GM11168 (cell line): ENCODE results near the gene CUL1.

Experiments used
- in situ Hi-C: fragments of 300-500 bp; cut with MboI; formaldehyde crosslinking; loops from one replicate; pipeline ENCODE4 v1.12.0; 2022; ENCODE audit warnings: low sequenced_read_pairs; ENCODE audit not compliant: unreplicated experiment

CUL1 gene

DNA sequence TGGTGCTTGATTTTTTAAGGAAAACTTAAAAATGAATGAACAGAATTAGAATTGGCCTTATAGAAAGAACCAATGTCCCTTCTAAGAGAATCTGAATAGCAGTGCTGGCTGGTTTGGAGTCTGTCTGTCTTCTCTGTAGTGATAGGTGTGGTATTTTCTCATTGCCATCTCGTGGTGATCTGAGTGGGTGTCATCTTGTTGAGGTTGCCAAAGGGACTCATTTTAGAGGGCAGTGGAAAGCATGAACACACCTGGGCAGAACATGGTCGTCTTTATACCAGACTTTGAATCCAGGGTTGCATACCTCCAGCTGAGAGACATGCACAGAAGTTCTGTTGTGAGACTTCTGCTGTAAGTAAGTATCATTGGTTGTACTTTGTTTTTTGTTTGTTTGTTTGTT, 15.8 kb downstream of the CUL1 start:
- in situ Hi-C loops = no loop called here

DNA sequence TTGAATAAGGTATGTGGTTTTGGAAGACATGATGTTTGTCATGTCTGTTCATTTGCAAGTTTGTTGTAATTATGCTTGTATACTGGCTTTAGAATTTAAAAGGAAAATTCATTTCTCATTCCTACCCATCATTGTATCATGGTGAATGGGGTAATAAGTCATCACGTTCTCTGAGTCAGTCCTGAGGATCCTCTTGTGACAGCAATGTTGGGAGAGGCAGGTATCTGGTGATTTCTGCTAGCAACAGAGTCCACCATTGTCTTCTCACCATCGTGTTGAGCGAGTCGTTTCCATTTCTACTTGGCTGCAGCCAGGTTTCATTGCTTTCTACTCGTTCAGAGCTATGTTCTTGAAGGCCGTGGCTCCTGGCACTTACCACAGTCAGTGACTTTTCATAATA, 16.3 kb downstream of the CUL1 start:
- in situ Hi-C loops = no loop called here

DNA sequence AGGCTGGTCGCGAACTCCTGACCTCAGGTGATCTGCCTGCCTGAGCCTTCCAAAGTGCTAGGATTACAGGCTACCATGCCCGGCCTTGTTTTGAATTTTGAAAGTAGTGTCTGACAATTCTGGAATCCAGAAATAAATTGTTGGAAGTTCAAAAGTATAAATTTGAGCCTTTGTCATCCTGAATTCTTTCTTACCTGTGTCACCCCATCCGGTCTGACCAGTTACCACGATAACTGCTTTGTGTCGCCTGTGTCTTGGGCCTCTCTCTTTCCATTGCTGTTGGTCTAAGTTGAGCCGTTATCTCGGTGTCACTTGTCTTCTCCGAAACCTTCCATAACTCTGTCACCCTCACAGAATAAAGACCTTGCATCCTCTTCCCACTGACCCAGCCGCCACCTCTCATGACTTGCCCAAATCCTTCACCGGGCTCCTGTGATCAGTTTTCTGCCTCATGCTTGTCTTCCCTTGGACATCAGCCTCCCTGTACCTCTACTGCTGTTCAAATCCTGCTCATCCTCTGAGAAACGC, 18.6 kb downstream of the CUL1 start:
- in situ Hi-C loops = no loop called here

DNA sequence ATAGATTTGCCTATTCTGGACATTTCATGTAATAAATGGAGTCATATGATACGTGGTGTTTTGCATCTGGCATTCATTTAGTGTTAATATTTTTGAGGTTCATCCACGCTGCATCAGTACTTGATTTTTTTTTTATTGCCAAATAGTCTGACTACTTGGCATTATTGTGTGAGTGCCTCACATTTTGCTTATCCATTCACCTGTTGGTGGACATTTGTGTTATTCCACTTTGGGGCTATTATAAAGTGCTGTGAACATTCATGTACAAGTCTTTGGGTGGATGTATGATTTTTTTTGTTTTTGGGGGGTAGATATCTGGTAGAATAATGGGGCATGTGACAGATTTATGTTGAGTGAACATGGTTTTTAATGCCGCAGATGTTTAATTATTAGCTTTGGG, 19.7 kb downstream of the CUL1 start:
- in situ Hi-C loops = no loop called here

DNA sequence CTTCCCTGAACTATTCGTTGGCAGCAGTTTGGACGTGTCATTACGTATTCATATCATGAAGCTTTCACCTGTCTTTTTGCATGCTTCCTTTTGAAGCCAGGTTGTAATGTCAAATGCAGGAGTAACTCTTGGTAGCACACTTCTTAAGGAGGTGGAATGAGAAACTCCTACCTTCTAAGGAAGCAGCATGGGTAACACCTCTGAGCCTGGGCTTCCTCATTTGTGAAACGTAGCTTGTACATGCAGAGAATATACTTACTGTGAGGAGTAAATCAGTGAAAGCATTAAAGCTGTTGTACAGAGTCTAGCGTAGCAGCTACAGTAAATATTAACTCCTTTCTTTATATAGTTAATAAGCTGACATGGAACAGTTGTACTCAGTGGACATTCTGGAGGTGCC, 21.1 kb downstream of the CUL1 start:
- in situ Hi-C loops = no loop called here

DNA sequence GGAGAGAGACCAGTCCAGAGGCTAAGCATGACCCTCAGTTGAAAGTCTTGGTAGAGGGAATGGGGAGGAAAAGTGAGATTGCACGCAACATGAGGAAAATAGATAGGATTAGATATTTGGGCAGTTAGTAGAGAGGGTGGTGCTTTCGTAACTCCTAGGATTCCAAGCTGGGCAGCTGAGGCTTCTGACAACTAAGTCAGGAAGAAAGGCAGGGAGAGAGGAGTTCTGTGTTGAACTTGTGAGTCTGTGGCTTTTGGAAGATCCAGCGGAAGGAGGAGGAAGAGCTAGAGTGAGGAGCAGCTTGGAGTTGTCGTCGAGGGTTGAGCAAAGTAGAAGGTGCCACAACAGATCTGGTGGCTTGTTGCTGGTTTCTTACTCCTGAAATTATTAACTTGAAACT, 21.8 kb downstream of the CUL1 start:
- in situ Hi-C loops = no loop called here

DNA sequence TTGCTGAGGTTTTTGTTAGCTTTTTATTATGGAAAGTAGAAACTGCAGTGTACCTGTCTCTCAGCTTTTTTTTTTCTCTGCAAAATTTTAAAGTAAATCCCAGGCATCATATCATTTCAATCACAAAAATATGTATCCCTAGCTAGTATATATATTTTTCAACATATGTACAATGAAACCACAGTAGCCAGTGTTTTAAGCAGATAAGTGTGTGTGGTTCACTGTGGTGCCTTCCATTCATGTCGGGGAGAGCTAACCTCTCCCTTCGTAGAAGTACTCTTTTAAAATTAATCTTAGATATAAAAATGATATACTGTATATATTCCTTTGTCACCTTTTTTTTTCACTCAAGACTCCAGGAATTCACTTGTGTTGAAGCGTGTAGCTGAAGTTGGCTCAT, 22.7 kb downstream of the CUL1 start:
- in situ Hi-C loops = no loop called here

DNA sequence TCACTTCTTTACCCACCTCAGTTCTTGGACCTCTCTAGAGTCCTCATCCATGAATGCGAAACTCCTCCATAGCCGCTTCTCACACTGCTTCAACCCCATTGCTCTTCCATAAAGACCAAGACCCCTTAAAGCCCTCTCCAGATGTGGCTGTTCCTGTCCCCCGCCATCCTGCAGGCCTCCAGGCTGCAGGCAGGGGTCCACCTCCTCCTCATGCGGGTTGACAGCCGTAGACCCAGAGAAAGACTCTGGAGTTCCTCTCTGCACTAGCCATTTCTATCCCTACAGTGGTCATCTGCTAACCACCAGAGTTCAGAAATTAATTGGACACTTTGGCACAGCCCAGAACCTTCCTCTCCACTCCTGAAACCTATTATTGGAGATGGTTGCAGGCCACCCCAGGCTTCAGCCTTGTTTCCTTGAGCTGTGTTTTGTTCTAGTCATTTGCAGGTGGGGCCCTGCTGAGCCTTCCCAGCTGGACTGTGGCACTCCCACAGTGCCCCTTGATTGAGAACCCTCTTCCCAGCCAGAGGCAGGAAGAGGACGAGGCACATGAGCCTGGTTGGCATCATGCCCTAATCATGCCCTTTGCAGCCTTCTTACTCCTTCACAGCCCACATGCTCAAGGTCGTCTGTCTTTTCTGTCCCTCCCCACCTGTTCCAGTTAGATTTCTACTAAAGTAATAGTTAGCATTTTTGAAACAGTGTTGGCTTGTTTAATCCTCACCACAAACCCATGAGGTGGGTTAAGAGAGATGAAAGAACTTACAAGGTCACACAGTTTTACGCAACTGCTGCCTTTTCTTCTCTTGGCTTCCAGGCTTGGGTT, 23.9 kb downstream of the CUL1 start:
- in situ Hi-C loops = no loop called here

DNA sequence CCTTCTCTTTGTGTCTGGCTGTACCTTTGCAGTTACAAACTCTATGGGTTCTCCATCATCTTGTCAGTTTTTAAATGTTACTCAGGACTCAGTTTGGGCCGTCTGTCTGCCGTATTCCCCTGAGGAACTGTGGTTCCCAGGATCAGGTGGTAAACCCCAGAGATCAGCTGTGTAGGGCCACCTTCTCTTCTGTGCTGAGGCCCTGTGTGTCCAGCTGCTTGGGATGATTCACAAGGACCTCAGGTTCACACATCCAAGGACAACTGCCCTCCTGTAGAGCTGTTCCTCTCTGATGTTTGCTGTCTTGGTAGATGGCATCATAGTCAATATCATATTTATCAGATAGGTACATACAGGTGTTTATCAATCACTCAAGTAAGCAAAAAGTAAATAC, 24.5 kb downstream of the CUL1 start:
- in situ Hi-C loops = no loop called here

DNA sequence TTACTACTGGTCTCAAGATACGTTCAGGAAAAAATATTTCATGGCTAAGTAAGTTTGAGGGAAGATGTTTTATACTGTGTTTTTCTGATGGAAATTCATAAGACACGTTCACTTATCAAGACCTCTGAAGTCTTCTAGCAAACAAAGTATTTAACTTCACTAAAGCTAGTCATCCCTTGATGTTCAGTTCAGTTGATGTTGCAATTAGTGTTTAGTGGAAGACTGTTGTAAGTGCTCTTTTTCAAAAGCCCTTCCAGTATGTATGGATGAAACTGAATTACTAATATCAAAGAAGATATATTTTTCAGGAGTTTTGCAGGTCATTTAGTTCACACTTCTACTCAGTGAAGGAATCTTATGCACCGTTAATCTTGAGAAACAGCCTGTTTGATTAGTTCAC, 25.1 kb downstream of the CUL1 start:
- in situ Hi-C loops = no loop called here

DNA sequence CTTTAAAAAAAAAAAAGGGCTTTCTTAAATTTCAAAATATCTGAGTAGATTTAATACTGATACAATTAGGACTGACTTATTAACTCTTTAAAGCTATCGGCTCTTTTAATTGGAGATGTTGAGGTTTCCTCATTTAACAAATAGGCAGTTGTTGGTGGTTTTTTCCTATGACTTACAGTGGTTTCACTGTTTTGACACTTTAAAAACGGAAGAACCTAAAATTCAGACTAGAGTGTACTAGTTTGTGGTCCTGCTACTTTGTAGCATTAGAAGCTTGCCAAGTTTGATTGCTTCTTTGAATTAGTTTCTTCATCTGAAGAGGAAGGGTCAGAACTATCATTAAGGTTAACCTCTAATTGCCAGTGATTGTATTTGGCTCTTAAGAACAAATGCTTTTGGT, 27.7 kb downstream of the CUL1 start:
- in situ Hi-C loops = no loop called here

DNA sequence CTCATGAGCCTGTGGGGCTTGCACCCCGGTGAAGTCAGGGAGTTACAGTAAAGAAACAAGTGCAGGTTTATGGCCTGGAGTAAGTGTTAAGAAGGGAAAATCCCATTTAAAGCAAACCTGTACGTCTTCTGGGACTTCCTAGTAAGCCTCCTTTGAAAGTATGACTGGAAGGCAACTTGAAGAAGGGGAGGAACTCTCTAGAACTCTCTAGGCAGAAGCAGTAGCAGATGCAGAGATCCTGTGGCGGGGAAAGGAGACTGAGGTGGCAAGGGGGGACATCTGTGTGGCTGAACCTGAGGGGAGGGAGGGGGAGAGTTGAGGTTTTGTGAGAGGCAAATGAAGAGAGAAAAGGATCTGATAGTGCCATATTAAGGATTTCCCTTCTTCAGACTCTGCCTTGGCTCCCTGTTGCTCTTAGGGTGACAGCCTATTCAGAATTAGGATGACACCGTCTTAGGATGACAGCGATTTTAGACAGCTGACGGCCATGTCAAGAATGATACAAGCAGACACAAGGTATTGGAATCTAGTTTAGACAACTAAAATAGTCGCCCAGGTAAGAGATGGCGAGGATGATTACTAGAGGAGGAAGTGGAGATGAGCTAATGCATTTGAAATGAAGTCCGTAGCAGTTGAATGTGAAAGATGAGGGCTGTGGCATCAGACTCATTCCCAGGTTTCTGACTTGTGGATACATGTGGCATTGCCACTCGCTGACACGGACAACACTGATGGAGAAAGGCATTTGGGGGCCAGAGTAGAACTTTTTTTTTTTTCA, 29.0 kb downstream of the CUL1 start:
- in situ Hi-C loops = no loop called here

DNA sequence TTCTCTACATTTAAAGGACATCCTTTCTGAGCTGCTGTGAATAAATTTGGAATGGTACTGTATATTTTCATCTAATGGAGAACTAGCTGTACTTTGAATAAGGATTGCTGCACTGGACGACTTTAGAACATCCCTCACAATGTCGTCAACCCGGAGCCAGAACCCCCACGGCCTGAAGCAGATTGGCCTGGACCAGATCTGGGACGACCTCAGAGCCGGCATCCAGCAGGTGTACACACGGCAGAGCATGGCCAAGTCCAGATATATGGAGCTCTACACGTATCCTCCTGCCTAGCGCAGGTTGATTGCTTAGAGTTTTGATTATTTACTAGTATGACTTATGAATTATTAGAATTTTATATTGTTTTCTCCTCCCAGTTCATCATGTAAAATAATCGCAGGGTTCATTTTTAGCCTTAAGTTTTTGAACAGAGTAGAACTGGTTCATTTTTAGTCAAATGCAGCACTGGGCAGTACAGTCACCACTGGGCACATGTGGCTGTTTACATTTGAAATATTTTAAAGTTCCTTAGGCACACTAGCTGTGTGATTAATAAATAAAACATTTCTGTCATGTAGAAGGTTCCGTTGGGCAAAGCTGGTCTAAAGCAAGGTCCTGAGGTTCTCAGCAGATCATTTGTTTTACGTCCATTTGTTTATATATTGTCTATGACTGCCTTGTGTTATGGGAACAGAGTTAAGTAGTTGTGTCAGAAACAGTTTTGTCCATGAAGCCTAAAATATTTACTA, 31.5 kb downstream of the CUL1 start:
- in situ Hi-C loops = no loop called here

DNA sequence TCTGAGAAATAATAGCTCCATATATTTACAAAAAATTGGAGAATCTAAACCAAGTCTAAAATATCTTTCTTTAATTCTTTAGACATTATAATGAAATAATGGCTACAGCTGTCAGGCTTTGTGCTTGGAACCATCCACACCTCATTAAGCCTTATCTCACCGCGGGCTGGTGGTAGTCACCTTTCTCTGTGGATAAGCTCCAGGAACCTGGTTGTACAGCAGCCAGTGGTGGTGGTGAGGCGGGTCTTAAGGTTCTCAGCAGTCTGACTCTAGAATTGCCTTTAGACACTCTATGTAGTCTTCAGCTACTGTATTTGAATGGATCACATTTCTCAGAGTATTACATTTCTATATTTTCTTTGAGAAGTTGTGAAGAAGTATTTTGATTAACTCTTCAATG, 34.2 kb downstream of the CUL1 start:
- in situ Hi-C loops = no loop called here

DNA sequence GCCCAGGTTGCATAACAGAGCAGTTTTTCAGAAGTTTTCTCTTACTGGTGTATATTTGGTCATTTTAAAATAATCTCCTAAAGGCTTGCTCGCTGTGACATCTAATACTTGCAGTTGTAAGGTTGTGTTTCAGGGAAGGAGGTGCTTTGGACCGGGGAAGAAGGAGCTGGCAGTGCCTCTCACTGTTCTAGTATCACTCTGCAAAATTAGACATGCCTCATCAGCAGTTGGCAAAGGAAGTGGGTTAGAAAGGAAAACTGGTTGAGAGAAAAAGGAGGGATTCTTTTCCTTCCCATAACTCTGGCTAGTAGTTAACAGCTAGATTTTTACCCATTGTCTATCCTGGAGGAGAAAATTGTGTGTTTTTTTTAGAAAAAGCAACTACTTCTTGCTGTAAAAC, 34.8 kb downstream of the CUL1 start:
- in situ Hi-C loops = no loop called here

DNA sequence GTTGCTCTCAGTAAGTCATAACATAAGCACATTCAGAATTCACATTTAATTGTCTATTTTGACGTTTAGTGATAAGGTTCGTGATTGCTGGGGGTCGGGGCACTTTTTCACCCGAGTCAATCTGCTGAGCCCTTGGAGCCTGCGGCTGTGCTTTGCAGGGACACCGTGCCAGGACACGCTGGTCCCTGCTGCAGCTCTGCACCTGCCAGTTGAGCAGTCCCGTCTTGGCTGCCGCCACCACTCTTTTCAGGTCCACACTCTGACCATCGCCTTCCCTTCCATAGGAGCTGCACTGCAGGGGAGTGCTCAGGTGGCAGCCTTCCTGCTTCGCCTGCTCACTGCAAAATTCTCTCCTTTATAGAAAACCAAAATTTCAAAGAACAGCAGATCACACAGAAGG, 36.4 kb downstream of the CUL1 start:
- in situ Hi-C loops = no loop called here

DNA sequence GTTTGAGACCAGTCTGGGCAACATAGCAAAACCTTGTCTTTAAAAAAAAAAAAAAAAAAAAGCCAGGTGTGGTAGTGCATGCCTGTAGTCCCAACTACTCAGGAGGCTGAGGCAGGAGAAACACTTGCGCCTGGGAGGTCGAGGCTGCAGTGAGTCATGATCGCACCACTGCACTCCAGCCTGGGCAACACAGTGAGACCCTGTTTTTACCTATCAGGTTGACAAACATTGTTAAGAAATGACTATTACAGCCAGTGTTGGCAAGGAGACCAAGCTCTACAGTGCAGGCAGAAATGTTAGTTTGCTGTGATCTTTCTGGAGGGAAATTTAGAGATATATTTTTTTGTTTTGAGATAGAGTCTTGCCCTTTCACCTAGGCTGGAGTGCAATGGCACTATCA, 37.3 kb downstream of the CUL1 start:
- in situ Hi-C loops = no loop called here

DNA sequence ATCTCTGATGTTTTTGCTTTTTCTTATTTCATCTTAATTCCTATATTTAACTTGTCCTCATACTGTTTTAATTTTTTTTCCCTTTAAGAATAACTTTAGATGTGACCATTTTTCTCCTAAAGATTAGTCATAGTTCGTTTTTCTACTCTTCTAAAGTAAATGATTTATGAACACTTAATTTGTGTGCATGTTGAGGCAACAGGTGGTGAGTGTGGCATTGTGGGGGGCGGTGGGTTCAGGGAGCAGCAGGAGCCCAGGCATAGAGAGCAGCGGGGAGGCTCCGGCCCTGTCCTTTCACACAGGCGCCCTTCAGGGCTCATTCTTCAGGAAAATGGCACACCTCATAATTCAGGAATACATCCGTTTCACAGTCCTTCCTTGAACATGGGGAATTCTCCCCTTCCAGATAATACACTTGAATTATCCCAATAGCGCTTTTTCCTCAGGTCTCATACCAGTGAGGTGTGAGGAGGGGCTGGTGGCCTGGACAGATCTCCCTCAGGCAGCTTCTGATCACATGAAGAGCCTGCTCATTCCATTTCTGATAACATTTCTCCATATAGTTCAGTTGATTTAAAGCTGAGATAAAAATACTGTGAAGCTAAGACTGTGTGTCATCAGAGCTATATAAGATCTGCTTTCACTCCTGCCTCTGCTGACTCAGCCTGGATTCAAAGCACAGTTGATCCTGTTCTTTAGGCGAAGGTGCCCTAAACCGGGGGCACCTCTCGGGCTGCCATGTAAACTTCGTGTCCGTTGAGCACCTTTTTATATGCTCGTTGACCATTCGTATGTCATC, 40.2 kb downstream of the CUL1 start:
- in situ Hi-C loops = no loop called here

DNA sequence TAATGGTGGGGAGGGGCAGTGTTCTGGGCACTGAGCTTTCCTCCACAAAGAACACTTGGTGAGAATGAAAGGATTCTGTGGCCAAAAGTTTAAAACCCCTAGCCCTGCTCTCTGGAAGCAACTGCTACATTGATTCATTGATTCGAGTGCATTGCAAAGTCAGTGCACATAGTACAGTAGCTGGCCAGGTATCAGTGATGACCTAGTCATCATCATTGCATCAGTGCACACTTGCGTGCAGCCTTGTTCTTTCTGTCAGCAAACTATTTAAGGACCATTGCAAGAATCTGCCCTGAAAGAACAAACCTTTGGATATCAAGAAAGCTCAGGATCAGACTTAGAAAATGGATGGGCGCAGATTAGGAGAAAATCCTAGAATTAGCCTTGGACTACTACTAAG, 47.4 kb downstream of the CUL1 start:
- in situ Hi-C loops = no loop called here

DNA sequence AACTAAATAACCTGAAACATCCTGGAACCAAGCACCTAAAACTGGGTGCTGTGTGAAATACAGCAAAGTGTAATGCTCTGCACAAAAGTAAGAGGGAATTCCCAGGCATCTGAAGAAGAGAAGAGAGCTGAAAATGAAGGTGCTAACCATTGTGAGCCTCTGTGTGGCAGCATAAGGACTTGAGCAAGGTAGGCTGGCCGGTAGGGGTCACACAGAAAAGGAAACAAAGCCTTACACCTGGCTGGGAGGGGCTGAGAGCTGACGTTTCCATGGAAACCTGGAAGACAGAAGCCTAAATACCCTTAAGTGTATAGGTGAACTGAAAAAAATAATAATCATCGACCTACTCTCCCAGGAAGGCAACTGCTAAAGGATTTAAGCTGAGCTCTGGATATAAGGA, 48.6 kb downstream of the CUL1 start:
- in situ Hi-C loops = no loop called here
